IPS-11a (cell line): ENCODE data around the gene NT5DC1.

Source experiments
- H3K4me3 ChIP-seq: one replicate; pipeline ENCODE4 v1.5.1; 2013; ENCODE audit warnings: low read depth, low read length, control low read depth

The NT5DC1 gene

DNA sequence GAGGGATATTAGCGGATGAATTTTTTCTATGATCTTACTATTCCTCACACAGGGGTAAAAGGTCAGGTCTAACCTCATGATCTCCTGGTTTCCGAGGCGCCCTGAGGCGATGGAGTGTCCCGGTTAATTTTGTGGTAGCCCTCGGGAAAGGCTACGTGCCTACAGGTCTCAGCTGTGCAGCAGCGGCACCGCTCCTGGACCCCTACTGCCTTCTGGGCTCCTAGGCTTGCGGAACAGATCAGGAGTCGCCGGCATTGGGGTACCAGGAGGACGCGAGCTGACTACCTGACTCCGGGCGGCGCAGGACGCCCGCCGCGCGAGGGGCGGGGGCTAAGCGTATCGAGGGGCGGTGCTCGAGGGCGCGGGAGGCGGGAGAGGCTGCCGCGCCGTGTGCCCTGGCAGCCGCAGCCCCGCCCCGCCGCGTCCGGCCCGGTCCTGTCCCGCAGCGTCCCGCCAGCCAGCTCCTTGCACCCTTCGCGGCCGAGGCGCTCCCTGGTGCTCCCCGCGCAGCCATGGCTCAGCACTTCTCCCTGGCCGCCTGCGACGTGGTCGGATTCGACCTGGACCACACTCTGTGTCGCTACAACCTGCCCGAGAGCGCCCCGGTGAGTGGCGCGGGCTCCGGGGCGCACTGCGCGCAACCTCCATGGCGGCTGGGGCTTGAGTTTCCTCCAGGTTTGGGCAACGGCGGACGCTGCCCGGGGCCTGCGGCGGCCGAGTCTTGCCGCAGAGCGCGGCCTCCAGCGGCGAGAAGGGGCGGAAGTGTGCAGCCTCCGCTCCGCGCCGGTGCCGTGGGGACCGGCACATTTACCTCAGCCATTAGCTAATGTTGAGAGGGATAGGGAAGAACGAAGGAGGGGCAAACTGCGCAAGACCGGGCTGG is at the start of gene NT5DC1:
NT5DC1 (plus strand) TSS at position 435 of the 883 bp plus-strand sequence; CDS start at position 513, 78 bp downstream.
- H3K4me3 ChIP-seq, result peak within 1 kb of the TSS; percentile 80

GRCh38 chr6:116051244-116051643 is 49.4 kb upstream of the NT5DC1 start:
- H3K4me3 ChIP-seq, result no peak overlapping the region

DNA sequence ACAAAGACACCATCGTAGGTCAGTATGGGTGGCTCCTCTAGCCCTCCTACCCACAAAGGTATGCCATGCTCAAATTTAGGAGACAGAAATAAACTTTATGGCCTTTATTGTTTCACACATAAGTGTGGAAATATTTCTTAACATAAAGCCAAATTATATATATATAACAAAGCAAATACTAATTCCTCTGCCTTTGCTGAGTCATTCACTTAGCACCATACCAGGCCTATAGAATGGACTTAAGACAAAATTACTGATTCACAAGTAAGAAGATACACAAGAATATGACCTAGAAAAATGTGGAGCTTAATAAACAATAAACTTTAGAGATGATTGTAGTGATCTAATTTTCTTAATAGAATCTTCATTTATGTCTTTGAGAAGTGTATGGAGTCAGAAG is 45.1 kb upstream of the NT5DC1 start:
- no peak overlapping the region for H3K4me3 ChIP-seq

- no peak overlapping the region for H3K4me3 ChIP-seq
Observed at GRCh38 chr6:116057766-116058165, 42.9 kb upstream of the NT5DC1 start.

GRCh38 chr6:116059713-116060571 is 40.7 kb upstream of the NT5DC1 start:
- no peak overlapping the region for H3K4me3 ChIP-seq

DNA sequence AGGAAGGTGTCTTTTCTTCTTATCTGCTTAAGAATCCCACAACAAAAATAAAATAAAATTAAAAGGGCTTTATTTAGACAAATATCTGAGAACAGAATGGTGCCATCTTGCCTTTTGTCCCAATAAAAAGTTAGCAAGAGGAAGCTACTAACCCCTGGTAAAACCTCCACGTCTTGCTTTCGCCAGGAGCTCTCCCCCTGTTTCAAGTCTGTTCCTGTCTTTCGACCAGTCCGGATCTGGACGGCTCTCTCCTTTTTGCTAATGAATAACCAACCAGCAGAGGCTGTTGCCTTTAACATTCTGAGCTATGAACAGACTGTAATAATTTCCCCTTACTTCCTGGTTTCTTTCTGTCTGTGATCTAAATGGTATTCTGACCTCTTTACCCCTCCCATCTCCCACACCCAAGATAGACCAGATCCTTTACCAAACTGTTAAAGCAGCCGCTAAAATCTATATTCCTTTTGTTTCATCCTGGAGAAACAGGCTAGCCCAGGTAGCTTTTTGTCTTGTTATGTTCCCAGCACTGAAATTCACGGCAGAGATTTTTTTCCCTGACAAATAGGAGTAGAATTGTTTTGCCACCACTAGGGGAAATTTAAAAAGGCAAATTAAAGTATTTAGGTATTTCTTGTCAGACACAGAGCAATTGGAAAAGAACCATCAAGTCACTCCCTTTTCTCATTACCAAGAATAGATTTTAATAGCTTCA is 39.9 kb upstream of the NT5DC1 start, which contains the start of gene FRK:
FRK (minus strand) TSS at position 320 of the 712 bp plus-strand sequence. CDS start 580 bp downstream, outside the sequence.
- no peak within 1 kb of the TSS for H3K4me3 ChIP-seq

- H3K4me3 ChIP-seq, result no peak overlapping the region
Observed at GRCh38 chr6:116062496-116062895, 38.2 kb upstream of the NT5DC1 start.

- no peak overlapping the region for H3K4me3 ChIP-seq
Observed at GRCh38 chr6:116064666-116065065, 36.0 kb upstream of the NT5DC1 start.

GRCh38 chr6:116066789-116067188 is 33.9 kb upstream of the NT5DC1 start:
- H3K4me3 ChIP-seq, result no peak overlapping the region

GRCh38 chr6:116070101-116070500 is 30.6 kb upstream of the NT5DC1 start:
- no peak overlapping the region for H3K4me3 ChIP-seq

DNA sequence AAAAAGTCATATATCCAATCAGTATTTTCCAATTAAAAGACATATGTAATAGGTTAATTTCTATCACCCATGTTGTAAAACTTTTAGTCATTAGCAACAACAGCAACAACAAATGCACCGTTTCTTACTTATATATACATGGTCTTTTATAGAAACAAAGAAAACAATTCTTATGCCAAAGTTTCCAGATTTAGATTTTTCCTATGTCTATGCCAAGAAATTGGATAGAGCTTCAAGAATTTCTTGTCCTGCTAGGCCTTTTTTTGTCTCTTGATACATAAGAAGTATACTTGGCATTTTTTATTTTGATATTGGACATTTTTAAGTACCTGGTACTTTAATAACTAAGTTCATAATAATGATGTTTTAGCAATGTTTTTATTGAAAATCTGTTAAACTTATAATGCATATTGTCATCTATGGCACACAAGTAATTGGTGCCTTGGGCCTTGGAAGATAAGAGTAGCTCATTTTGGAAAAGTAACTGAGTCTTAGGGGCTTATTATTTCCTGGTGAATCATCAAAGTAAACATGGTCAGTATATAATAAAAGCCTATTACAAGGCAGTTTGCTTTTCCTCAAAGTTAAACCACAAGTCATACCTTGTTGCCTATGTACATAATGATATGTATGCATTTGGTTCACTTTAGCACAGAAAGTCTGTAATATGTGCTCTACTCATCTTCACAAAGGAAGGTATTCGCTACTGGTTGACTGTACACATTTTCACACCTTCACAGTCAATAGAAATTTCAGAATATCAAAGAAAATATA is 29.9 kb upstream of the NT5DC1 start:
- H3K4me3 ChIP-seq, result no peak overlapping the region

DNA sequence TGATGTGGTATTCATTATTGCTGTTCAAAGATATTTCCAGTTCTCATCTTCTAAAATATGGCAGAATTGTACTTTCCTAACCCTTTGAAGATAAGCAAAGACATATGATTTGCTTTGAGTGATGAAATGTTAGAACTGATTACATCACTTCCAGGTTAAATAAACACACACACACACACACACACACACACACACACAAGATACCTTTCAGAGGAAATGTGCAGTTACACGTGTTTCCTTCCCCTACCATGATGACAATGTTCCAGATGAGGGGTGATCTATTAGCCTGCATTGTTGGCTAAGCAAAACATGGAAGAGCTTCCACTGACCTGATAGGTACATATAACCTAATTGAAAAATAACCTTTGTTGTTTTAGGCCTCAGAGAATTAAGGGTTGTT is 28.3 kb upstream of the NT5DC1 start:
- H3K4me3 ChIP-seq, result no peak overlapping the region

DNA sequence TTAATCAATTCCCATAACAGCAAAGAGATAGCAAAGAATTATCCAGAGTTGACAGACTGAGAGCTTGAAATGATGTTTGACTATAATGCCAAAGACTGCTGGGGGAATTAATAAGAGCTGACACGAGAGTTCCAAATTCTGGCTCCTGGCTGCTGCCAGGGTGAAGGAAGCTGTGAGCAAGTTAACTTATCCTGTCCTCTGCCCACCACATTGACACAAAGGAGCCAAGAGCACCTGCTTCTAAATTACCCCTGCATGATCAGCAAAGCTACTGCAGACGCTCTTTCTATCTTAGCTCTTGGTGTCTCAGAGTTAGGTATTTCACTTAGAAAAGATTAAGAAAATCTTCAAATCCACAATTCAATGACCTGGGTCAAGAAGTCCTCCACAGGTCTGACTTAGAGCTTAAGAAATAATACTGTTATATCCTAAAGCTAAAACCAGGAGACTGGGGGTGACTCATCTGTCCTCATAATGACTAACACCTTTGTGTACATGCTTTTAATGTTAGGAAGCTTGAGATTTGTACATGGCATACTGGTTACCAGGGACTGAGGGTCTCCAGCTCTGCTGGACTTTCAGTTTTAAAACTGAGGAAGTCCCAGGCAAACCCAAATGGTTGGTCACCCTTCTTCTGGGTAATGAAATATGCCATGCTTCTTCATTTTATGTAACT is 26.8 kb upstream of the NT5DC1 start:
- H3K4me3 ChIP-seq, result no peak overlapping the region

DNA sequence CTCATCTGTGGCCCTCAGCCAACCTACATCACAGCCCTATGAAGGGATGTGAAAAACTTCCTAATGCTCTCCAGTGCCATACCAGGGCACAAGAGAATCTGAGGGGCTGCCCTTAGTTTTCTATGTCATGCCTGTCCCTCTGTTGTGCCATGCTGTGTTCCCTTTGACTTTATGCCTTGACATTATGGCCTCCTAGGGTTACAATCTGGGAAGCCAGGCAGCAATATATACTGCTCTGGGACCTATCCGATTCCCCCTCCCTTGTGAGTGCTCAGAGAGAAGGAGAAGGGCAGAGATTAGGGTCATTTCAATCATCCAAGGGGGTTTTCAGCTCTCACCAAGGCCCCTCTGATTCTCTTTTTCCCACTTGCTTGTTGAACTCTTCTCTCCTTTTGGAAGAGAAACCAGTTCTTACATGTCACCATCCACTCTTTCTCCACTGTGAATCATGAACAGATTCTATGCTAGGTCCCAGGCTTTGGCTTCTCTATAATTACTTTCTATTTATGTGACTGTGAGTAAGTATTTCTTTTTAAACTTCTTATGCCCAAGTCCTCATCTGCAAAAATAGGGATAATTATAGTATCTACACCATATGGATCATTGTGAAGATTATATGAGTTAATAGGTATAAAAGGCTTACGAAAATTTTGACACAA is 25.8 kb upstream of the NT5DC1 start:
- no peak overlapping the region for H3K4me3 ChIP-seq

- H3K4me3 ChIP-seq, result no peak overlapping the region
Observed at GRCh38 chr6:116078522-116078921, 22.1 kb upstream of the NT5DC1 start.

GRCh38 chr6:116078945-116079344 is 21.7 kb upstream of the NT5DC1 start:
- H3K4me3 ChIP-seq, result no peak overlapping the region

GRCh38 chr6:116083052-116083451 is 17.6 kb upstream of the NT5DC1 start:
- H3K4me3 ChIP-seq, result no peak overlapping the region

DNA sequence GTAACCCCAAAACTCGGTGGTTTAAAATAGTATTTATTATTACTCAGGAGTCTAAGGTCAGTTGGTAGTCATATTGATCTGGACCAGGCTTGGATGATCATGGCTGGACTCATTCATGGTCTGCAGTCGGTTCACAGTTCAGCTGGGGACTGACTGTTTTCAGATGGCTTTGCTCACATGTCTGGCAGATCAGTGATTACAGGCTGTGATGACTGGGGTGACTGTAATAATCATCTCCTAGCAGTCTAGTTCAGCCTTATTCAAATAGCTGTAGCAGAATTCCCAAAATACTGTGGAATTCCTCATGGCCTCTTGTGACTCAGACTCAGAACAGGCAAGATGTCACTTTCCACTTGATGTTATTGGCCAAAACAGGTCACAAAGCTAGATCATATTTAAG is 16.4 kb upstream of the NT5DC1 start:
- no peak overlapping the region for H3K4me3 ChIP-seq

- no peak overlapping the region for H3K4me3 ChIP-seq
Observed at GRCh38 chr6:116087437-116088027, 13.1 kb upstream of the NT5DC1 start.
